ENCODE results near the gene RAB36.
"Not testable (repeated sequence)": the region's sequence is repeated elsewhere in the genome, so short reads cannot be mapped to it uniquely, and the experiment has no call there.

RAB36 gene

GRCh38 chr22:23126165-23127054, 18.9 kb upstream of the RAB36 start:
- in situ Hi-C loops (cut with HindIII; ENCODE audit: low pct_unique_long_range_greater_than_20kb, low sequenced_read_pairs): no loop called here
- DNase-seq (ENCODE audit: low read depth in 1 of 2, low spot score in 1 of 2): no peak
- no peak for TF ChIP-seq JUND (IDR thresholded peaks at IDR 0.05; ENCODE audit: low read depth)

DNA sequence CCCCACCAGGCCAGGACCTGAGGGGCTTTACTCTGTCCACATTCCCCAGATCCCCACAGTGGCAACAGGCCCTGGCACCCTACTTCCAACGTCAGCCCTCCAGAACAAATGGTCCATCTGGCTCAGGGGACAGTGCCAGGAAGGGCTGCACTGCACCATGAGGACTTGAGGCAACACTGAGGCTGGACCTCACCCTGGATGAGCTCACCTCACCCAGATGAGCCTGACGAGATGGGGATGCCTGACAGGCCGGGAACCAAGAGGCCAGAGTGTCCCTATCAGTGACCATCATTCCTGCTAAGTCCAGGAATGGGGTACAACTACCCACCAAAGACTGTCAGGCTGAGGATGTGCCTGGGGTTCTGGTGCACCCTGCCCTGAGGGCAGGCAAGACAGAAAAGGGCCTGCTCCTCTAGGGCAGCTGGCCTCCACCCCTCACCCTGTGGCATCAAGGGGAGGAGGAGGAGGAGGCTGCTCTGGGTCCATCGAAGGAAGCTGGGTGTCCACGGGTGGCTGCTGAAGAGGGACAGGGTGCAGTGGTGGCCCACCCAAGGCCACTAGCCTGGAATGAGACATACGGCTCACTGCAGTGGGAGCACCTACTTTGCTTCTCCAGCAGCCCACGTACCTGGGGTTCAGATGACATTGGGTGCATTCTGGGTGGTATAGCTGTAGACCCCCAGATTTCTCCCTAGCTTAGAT, 18.1 kb upstream of the RAB36 start:
- no peak for TF ChIP-seq JUND (IDR thresholded peaks at IDR 0.05; ENCODE audit: low read depth)
- DNase-seq (ENCODE audit: low read depth in 1 of 2, low spot score in 1 of 2): no peak
- in situ Hi-C loops (cut with HindIII; ENCODE audit: low pct_unique_long_range_greater_than_20kb, low sequenced_read_pairs): no loop called here

GRCh38 chr22:23127788-23128187, 17.5 kb upstream of the RAB36 start:
- no peak for TF ChIP-seq JUND (IDR thresholded peaks at IDR 0.05; ENCODE audit: low read depth)
- in situ Hi-C loops (cut with HindIII; ENCODE audit: low pct_unique_long_range_greater_than_20kb, low sequenced_read_pairs): no loop called here

GRCh38 chr22:23128269-23129108, 16.8 kb upstream of the RAB36 start:
- in situ Hi-C loops (cut with HindIII; ENCODE audit: low pct_unique_long_range_greater_than_20kb, low sequenced_read_pairs): no loop called here

More at GRCh38 chr22:23127788-23128187, 17.5 kb upstream of the RAB36 start:
- no peak for DNase-seq (ENCODE audit: low read depth in 1 of 2, low spot score in 1 of 2)

GRCh38 chr22:23129149-23129548, 16.1 kb upstream of the RAB36 start:
- DNase-seq (ENCODE audit: low read depth in 1 of 2, low spot score in 1 of 2): no peak
- in situ Hi-C loops (cut with HindIII; ENCODE audit: low pct_unique_long_range_greater_than_20kb, low sequenced_read_pairs): no loop called here

More at GRCh38 chr22:23128269-23129108, 16.8 kb upstream of the RAB36 start:
- TF ChIP-seq JUND (IDR thresholded peaks at IDR 0.05; ENCODE audit: low read depth): no peak
- peak; percentile 52 to 66 for DNase-seq (ENCODE audit: low read depth in 1 of 2, low spot score in 1 of 2)

DNA sequence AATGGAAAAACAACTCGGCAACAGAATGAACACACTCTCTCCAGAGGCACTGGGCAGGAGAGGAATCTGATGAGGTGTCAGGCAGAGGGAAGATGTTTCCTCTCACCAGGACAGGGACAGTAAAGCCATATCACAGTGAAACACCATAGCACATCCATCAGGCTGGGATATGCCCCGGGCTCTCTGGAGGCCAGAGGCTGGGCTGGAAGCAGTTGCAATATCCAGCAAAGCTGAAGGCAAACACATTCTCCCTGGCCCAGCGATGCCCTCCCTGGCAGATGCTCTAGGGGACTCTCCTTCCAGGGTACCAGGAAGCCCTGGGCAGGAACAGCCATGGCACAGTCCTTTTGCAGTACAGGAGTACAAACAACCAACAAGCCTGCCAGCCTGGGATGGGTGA, 14.6 kb upstream of the RAB36 start:
- in situ Hi-C loops (cut with HindIII; ENCODE audit: low pct_unique_long_range_greater_than_20kb, low sequenced_read_pairs): no loop called here
- DNase-seq (ENCODE audit: low read depth in 1 of 2, low spot score in 1 of 2): no peak
- no peak for TF ChIP-seq JUND (IDR thresholded peaks at IDR 0.05; ENCODE audit: low read depth)

More at GRCh38 chr22:23129149-23129548, 16.1 kb upstream of the RAB36 start:
- TF ChIP-seq JUND (IDR thresholded peaks at IDR 0.05; ENCODE audit: low read depth): no peak

DNA sequence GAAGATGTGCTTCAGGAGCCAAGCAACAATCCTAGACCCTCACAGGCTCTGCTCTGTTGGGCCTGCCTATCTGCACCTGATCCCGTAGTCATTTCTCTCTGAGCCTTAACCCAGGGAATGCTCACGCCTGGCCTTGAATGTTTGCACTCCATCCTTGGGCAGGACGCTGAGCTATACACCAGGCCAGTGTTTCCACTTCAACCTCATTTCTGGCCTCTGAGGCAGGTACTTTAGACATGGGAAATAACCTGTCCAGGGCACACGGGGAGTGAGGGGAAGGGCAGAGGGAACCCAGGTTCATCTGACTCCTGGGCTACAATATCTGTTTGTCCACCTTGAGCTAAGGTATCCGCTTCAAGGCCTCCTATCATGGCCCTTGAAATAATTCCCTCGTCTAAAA, 13.3 kb upstream of the RAB36 start:
- no peak for DNase-seq (ENCODE audit: low read depth in 1 of 2, low spot score in 1 of 2)
- no peak for TF ChIP-seq JUND (IDR thresholded peaks at IDR 0.05; ENCODE audit: low read depth)
- in situ Hi-C loops (cut with HindIII; ENCODE audit: low pct_unique_long_range_greater_than_20kb, low sequenced_read_pairs): no loop called here

DNA sequence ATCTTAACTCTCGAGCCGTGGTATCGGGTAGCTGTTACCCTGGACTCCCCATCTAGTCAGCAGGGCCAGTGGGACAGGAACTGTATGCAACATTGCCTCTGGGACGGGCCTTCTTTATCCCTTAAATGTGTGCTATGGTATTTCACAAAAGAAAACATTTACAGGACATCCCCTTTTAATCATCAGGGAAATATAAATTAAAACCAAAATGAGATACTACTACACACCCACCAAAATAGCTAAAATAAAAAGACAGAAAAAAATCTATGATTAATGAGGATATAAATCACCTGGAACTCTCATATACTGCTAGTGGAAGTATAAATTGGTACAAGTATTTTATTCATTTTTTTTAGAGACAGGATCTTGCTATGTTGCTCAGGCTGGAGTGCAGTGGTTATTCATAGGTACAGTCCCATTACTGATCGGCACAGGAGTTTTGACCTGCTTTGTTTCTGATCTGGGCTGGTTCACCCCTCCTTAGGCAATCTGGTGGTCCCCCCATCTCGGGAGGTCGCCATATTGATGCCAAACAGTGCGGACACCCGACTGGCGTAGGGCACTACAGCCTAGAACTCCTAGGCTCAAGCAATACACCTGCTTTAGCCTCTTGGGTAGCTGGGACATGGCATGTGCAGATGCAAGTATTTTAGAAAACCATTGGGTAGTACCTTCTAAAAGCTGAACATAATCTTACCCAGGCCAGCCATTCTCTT, 12.7 kb upstream of the RAB36 start:
- DNase-seq (ENCODE audit: low read depth in 1 of 2, low spot score in 1 of 2): no peak
- in situ Hi-C loops (cut with HindIII; ENCODE audit: low pct_unique_long_range_greater_than_20kb, low sequenced_read_pairs): no loop called here
- TF ChIP-seq JUND (IDR thresholded peaks at IDR 0.05; ENCODE audit: low read depth): no peak

DNA sequence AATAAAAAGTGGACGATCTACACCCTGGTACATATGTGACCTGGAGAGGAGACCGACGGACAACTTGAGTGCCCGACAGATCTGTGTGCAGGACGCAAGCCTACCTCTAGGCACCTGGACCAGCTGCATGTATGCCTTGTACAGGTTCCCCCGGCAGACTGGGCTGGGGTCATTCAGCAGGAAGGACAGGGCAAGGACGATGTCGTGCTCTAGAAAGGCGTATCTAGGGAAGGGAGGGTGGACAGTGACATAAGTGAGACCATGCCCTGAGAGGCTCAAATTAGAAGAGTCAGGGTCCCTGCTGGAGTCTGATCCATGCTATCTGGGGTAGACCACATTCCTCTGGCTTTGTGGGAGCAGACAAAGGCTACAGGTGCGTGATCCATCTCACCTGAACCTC, 11.4 kb upstream of the RAB36 start:
- in situ Hi-C loops (cut with HindIII; ENCODE audit: low pct_unique_long_range_greater_than_20kb, low sequenced_read_pairs): no loop called here
- DNase-seq (ENCODE audit: low read depth in 1 of 2, low spot score in 1 of 2): no peak
- no peak for TF ChIP-seq JUND (IDR thresholded peaks at IDR 0.05; ENCODE audit: low read depth)

- in situ Hi-C loops (cut with HindIII; ENCODE audit: low pct_unique_long_range_greater_than_20kb, low sequenced_read_pairs); DNase-seq (ENCODE audit: low read depth in 1 of 2, low spot score in 1 of 2): not testable (repeated sequence)
Measured at GRCh38 chr22:23136991-23137390, 8.3 kb upstream of the RAB36 start.

DNA sequence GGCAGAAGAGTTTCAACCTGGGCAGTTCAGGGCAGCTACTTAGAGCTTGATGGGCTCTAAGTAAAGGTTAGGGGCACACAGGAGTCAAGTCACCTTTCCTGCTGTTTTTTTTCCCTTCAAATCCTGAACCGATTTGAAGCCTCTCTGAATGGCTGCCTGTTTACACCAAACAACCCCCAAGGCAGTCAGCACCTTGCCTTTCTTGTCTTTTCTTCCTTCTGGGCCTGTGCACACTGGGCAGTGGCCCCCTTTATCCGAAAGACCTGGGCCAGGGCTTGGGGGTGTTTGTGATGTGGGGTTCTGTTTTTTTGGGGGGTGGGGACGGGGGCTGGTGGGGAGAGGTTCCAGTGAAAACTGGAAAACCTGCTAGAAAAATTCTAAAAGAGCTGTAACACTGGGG, 7.8 kb upstream of the RAB36 start:
- in situ Hi-C loops (cut with HindIII; ENCODE audit: low pct_unique_long_range_greater_than_20kb, low sequenced_read_pairs): no loop called here
- no peak for DNase-seq (ENCODE audit: low read depth in 1 of 2, low spot score in 1 of 2)
- TF ChIP-seq JUND (IDR thresholded peaks at IDR 0.05; ENCODE audit: low read depth): no peak
